Pancreas (tissue), 10 donors: ENCODE measurements around the gene NID2. TPM values are rescaled to one million over a fixed set of nuclear protein-coding genes. Genes with fewer than 3 reads are reported as not detected.

ENCODE experiments used
- ATAC-seq, 4 donors: fragments of 200-7000 bp; cut with Tn5 transposase; one replicate each; pipeline versions ENCODE4 v1.8.0 to v1.9.1; 2020; ENCODE audit warnings: mild to moderate bottlenecking in 4 of 4, moderate library complexity in 4 of 4
- DNase-seq, 6 donors: peaks; one replicate each; pipeline ENCODE4 v3.0.0-alpha.2; 2020
- FAIRE-seq: peaks from 2 replicates; lab custom pipeline; 2012; peaks lifted over from hg19 to GRCh38; lab: Jason Lieb, UNC
- H3K27ac ChIP-seq, 4 donors: fragments of 200-600 bp; sonication (generic); 1 replicate in 3 of 4; 2 replicates in 1 of 4; pipeline versions ENCODE4 v1.5.0 to v1.8.0; 2020
- H3K27me3 ChIP-seq, 4 donors: fragments of 200-600 bp; one replicate each; pipeline ENCODE4 v1.8.0; 2021
- H3K36me3 ChIP-seq, 3 donors: fragments of 200-600 bp; sonication (generic) in 1 of 3; one replicate each; pipeline versions ENCODE4 v1.5.0 to v1.8.0; 2020 to 2021
- H3K4me1 ChIP-seq, 3 donors: fragments of 200-600 bp; one replicate each; pipeline ENCODE4 v1.8.0; 2021
- H3K4me3 ChIP-seq, 4 donors: fragments of 200-600 bp; sonication (generic) in 2 of 4; one replicate each; pipeline versions ENCODE4 v1.5.0 to v1.8.0; 2020 to 2021
- H3K9me3 ChIP-seq, 4 donors: fragments of 200-600 bp; one replicate each; pipeline ENCODE4 v1.8.0; 2021
- WGBS, 2 donors: extraction: QIAGEN DNeasy Blood & Tissue Kit; methylation state at CpG; one replicate each; pipeline ENCODE4 v1.1.7; 2013; 5-methylcytosine and 5-hydroxymethylcytosine counted together
- intact Hi-C, 3 donors: fragments of 100-400 bp; cut with DNase I; formaldehyde crosslinking; loops; one replicate each; pipeline versions ENCODE4 v1.11.1 to v1.14.2; 2022
- polyA plus RNA-seq, 2 donors: library from polyadenylated mRNA; stranded (reverse); fragments of 200-250 nt; gene quantifications; one replicate each; pipeline ENCODE4 v1.2.3, GENCODE V29; 2013
- total RNA-seq, 6 donors: library from RNA; stranded (reverse); fragmentation: NEBNext Ultra II Directional in 4 of 6; extraction: Animal tissue kit (Norgen Biotek cat#: 25700) in 4 of 6; gene quantifications; one replicate each; pipeline versions ENCODE4 v1.2.1 to v1.2.4, GENCODE V29; 2021 to 2023
- TF ChIP-seq, protein P1 (sequence below), 4 donors: fragments of 200-600 bp; sonication (generic) in 3 of 4; IDR thresholded peaks; one replicate each; pipeline versions ENCODE4 v1.5.0 to v1.8.0; 2021; ENCODE audit warnings: antibody characterized with exemption in 4 of 4
- donor health status: healthy with polysubstance abuse.
- donor health status: DM: no; HTN: no; CAD: no; lungs with moderate emphysema.
- donor health status: DM: no; HTN: no; CAD: no.
- donor health status: control.
- donor health status: control.
- donor health status: Bipolar disorder and iron deficiency.
- donor health status: DM: yes; HTN: yes; CAD: no.
- donor health status: DM: no; HTN: no; CAD: no.
- donor health status: DM: no; HTN: no; CAD: no.
- donor health status: DM: yes; HTN: yes; CAD: no.

Gene NID2
- total and polyA plus RNA-seq, 8 donors = 1.9 to 9.5 (median 3.8) TPM

DNA sequence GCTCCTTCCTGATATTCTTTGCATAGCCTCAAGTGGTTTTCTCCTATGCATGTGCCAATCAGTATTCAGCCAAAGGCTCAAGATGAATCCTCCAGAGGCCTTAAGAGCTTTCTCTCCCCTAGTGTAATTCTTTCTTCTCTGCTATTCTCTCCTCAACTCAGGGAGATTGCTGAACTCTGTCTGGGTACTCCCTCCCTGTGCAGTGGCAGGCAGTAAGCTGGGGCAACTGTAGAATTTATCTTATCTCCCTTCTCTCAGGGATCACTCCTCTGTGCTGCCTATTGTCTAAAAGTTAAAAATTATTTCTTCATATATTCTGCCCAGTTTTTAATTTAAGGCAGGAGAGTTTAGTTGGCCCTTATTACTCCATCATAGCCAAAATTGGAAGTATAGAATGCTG, 108.0 kb downstream of the NID2 start:
- Histone ChIP-seq H3K27ac (no peak overlapping the region), H3K4me3 (no peak overlapping the region), H3K4me1 (no peaks in the 10 kb centered on the region), H3K9me3 (no peaks in the 10 kb centered on the region), H3K27me3 (no peaks in the 10 kb centered on the region), H3K36me3 (no peaks in the 10 kb centered on the region)
- DNase-seq = no peak
- intact Hi-C loops = no loop called here
- TF ChIP-seq, protein P1, sequence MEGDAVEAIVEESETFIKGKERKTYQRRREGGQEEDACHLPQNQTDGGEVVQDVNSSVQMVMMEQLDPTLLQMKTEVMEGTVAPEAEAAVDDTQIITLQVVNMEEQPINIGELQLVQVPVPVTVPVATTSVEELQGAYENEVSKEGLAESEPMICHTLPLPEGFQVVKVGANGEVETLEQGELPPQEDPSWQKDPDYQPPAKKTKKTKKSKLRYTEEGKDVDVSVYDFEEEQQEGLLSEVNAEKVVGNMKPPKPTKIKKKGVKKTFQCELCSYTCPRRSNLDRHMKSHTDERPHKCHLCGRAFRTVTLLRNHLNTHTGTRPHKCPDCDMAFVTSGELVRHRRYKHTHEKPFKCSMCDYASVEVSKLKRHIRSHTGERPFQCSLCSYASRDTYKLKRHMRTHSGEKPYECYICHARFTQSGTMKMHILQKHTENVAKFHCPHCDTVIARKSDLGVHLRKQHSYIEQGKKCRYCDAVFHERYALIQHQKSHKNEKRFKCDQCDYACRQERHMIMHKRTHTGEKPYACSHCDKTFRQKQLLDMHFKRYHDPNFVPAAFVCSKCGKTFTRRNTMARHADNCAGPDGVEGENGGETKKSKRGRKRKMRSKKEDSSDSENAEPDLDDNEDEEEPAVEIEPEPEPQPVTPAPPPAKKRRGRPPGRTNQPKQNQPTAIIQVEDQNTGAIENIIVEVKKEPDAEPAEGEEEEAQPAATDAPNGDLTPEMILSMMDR (IDR thresholded peaks at IDR 0.05) = no peak
- no peak for ATAC-seq
- FAIRE-seq = no peak

DNA sequence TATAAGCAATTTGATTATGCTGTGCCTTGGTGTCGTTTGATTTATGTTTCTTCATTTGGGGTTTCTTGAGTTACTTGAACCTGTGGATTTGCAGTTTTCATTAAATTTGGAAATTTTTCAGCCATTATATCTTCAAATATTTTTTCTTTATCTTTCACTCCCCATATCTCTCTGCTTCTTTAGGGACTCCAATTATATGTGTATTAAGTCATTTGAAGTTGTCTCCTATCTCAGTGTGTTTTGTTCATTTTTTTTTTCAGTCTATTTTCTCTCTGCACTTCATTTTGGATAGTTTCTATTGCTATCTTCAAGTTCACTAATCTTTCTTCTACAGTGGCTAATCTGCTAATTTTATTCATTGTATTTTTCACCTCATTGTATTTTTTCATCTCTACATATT, 108.9 kb downstream of the NID2 start:
- 68 to 74% methylated on average over 1 of the region's 1 CpG for WGBS, 2 donors
- intact Hi-C loops = no loop called here
- H3K36me3 ChIP-seq = no peaks in the 10 kb centered on the region
- H3K27ac ChIP-seq = no peak overlapping the region
- DNase-seq (no peak), ATAC-seq (no peak), FAIRE-seq (no peak)
- no peaks in the 10 kb centered on the region for H3K4me1 ChIP-seq
- no peaks in the 10 kb centered on the region for H3K27me3 ChIP-seq
- no peaks in the 10 kb centered on the region for H3K9me3 ChIP-seq
- TF ChIP-seq, protein P1 (IDR thresholded peaks at IDR 0.05) = no peak
- H3K4me3 ChIP-seq = no peak overlapping the region

DNA sequence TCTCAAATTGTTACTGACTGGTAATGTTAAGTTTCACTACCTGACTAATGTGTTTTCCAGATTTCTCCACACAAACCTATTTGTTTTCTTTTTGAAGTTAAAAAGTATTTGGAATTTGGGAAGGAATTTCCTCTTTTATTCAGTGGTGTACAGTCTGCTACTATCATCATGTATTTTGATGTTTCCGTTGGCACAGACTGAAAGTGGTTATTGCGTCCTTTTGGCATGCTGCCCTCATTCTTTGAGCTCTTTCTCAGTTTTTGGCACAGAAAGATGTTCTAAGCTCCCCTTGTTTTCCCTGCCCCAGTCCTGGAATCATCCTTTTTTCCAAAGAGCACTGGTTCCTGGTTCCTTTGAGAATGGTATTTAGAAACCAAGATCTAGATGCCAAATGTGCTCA, 110.9 kb downstream of the NID2 start:
- Histone ChIP-seq H3K27me3 (no peaks in the 10 kb centered on the region), H3K36me3 (no peaks in the 10 kb centered on the region), H3K27ac (no peak overlapping the region), H3K4me3 (no peak overlapping the region), H3K9me3 (no peaks in the 10 kb centered on the region), H3K4me1 (no peaks in the 10 kb centered on the region)
- ATAC-seq = no peak
- intact Hi-C loops = no loop called here
- no peak for FAIRE-seq
- WGBS, 2 donors = 58% methylated on average over 2 of the region's 2 CpGs
- TF ChIP-seq, protein P1 (IDR thresholded peaks at IDR 0.05) = no peak
- DNase-seq = no peak

Other genes starting within 250 kb of the NID2 start
- 10 to 100 TPM in 2 of 6 donors, 1 to 10 TPM in 4; 1.7 to 15.4 (median 6.2) TPM for gene GNG2, start 208.4 kb downstream of the NID2 start, total RNA-seq
- 10 to 100 TPM in 1 of 2 donors, 1 to 10 TPM in 1; 4.8 to 23.0 TPM for gene GNG2, start 208.4 kb downstream of the NID2 start, polyA plus RNA-seq
- 10 to 100 TPM; 57.5 to 81.7 (median 69.0) TPM for gene RTRAF, start 79.5 kb downstream of the NID2 start, total RNA-seq
- 10 to 100 TPM; 64.9 to 96.4 TPM for gene RTRAF, start 79.5 kb downstream of the NID2 start, polyA plus RNA-seq
- gene PTGDR, start 198.6 kb upstream of the NID2 start, total RNA-seq = under 1 TPM in 5 of 6 donors, not detected in 1; 0.04 to 0.29 (median 0.19) TPM
- gene PTGDR, start 198.6 kb upstream of the NID2 start, polyA plus RNA-seq = under 1 TPM; 0.11 to 0.14 TPM
- gene PTGER2, start 245.3 kb upstream of the NID2 start, total RNA-seq = 1 to 10 TPM in 1 of 6 donors, under 1 TPM in 3, not detected in 2; 0.28 to 2.0 (median 0.54) TPM
- under 1 TPM; 0.23 to 0.49 TPM for gene PTGER2, start 245.3 kb upstream of the NID2 start, polyA plus RNA-seq